ENCODE measurements around the gene SLIT1. TPM values are rescaled to one million over a fixed set of nuclear protein-coding genes. Genes with fewer than 3 reads are reported as not detected.

SLIT1 gene
- total RNA-seq, 6 experiments from 2014 or later: 0.04 to 0.29 (median 0.12) TPM; not detected in 1

GRCh38 chr10:97057491-97058235, 128.1 kb downstream of the SLIT1 start:
- ATAC-seq (no peak), DNase-seq (no peak)
- Histone ChIP-seq H3K4me3 (no peak overlapping the region), H3K4me1 (no peaks in the 10 kb centered on the region), H3K27me3 (no peaks in the 10 kb centered on the region), H3K36me3 (no peaks in the 10 kb centered on the region), H3K27ac (no peak overlapping the region), H3K9me3 (no peaks in the 10 kb centered on the region)
- WGBS (ENCODE audit: insufficient coverage, low coverage, low lambda C conversion rate, missing lambda C conversion rate): 69% methylated on average over 9 of the region's 9 CpGs
- intact Hi-C loops (cut with DNase I): no loop called here
- no peak for TF ChIP-seq POLR2A (IDR thresholded peaks at IDR 0.05)
- no peak for TF ChIP-seq CTCF (IDR thresholded peaks at IDR 0.05)

GRCh38 chr10:97056003-97056630, 129.6 kb downstream of the SLIT1 start:
- no peak overlapping the region for H3K4me3 ChIP-seq
- no peaks in the 10 kb centered on the region for H3K36me3 ChIP-seq
- intact Hi-C loops (cut with DNase I): no loop called here
- no peaks in the 10 kb centered on the region for H3K27me3 ChIP-seq
- 73% methylated on average over 2 of the region's 12 CpGs for WGBS (ENCODE audit: insufficient coverage, low coverage, low lambda C conversion rate, missing lambda C conversion rate)
- no peak for ATAC-seq
- no peak overlapping the region for H3K27ac ChIP-seq
- no peaks in the 10 kb centered on the region for H3K9me3 ChIP-seq
- H3K4me1 ChIP-seq: no peaks in the 10 kb centered on the region
- no peak for TF ChIP-seq CTCF (IDR thresholded peaks at IDR 0.05)
- no peak for TF ChIP-seq POLR2A (IDR thresholded peaks at IDR 0.05)
- no peak for DNase-seq

- no peaks in the 10 kb centered on the region for H3K9me3 ChIP-seq
- intact Hi-C loops (cut with DNase I): no loop called here
- ATAC-seq (no peak), DNase-seq (no peak)
- no peak for TF ChIP-seq POLR2A (IDR thresholded peaks at IDR 0.05)
- no peak for TF ChIP-seq CTCF (IDR thresholded peaks at IDR 0.05)
- H3K36me3 ChIP-seq: no peaks in the 10 kb centered on the region
- H3K27ac ChIP-seq: no peak overlapping the region
- no peaks in the 10 kb centered on the region for H3K27me3 ChIP-seq
- no peaks in the 10 kb centered on the region for H3K4me1 ChIP-seq
- H3K4me3 ChIP-seq: no peak overlapping the region
- 39% methylated on average over 2 of the region's 2 CpGs for WGBS (ENCODE audit: insufficient coverage, low coverage, low lambda C conversion rate, missing lambda C conversion rate)
These were observed 132.5 kb downstream of the SLIT1 start for GRCh38 chr10:97053276-97053675.

- no peaks in the 10 kb centered on the region for H3K9me3 ChIP-seq
- WGBS (ENCODE audit: insufficient coverage, low coverage, low lambda C conversion rate, missing lambda C conversion rate): 61% methylated on average over 4 of the region's 4 CpGs
- DNase-seq (no peak), ATAC-seq (no peak)
- H3K36me3 ChIP-seq: no peaks in the 10 kb centered on the region
- intact Hi-C loops (cut with DNase I): no loop called here
- TF ChIP-seq CTCF (IDR thresholded peaks at IDR 0.05): no peak
- TF ChIP-seq POLR2A (IDR thresholded peaks at IDR 0.05): no peak
- no peak overlapping the region for H3K27ac ChIP-seq
- no peak overlapping the region for H3K4me3 ChIP-seq
- H3K4me1 ChIP-seq: no peaks in the 10 kb centered on the region
- no peaks in the 10 kb centered on the region for H3K27me3 ChIP-seq
These were observed 134.7 kb downstream of the SLIT1 start for GRCh38 chr10:97050956-97051496.
